Measurements from ENCODE around the gene DOCK4.

GRCh38 chr7:111958896-111959295 lies 247.3 kb downstream of the DOCK4 start:
- TF ChIP-seq CTCF (IDR thresholded peaks at IDR 0.05) (no peak), POLR2A (IDR thresholded peaks at IDR 0.05) (no peak)
